Adrenal gland (tissue), 12 donors: ENCODE data around the gene BCAS4. TPM values are rescaled to one million over a fixed set of nuclear protein-coding genes. Genes with fewer than 3 reads are reported as not detected.

Experiments used
- DNase-seq, 7 donors: peaks; one replicate each; pipeline ENCODE4 v3.0.0-alpha.2; 2019 to 2020
- H3K27ac ChIP-seq, 5 donors: fragments of 200-600 bp; sonication (generic) in 4 of 5; 1 replicate in 3 of 5; 2 replicates in 2 of 5; pipeline versions ENCODE4 v1.5.1 to v1.8.0; 2016 to 2020; ENCODE audit warnings: mild to moderate bottlenecking in 1 of 5
- H3K27me3 ChIP-seq: fragments of 200-600 bp; 2 replicates; pipeline ENCODE4 v1.8.0; 2021
- H3K36me3 ChIP-seq, 2 donors: fragments of 200-600 bp; replicated peaks in 1 of 2; 1 replicate in 1 of 2; 2 replicates in 1 of 2; pipeline versions ENCODE4 v1.5.1 to v1.8.0; 2018 to 2022
- H3K4me1 ChIP-seq, 2 donors: fragments of 200-600 bp; replicated peaks in 1 of 2; 1 replicate in 1 of 2; 2 replicates in 1 of 2; pipeline versions ENCODE4 v1.5.1 to v1.8.0; 2018 to 2021
- H3K4me3 ChIP-seq, 4 donors: fragments of 200-600 bp; sonication (generic) in 3 of 4; one replicate each; pipeline ENCODE4 v1.5.1; 2016 to 2018
- H3K9me3 ChIP-seq, 3 donors: fragments of 200-600 bp; sonication (generic) in 1 of 3; replicated peaks in 1 of 3; 1 replicate in 2 of 3; 2 replicates in 1 of 3; pipeline versions ENCODE4 v1.5.1 to v1.8.0; 2016 to 2021
- POLR2A ChIP-seq, 2 donors: fragments of 450-650 bp; IDR thresholded peaks; one replicate each; pipeline ENCODE4 v1.6.1; 2017; ENCODE audit warnings: antibody characterized with exemption in 2 of 2, mild to moderate bottlenecking in 2 of 2, moderate library complexity in 1 of 2
- WGBS, 4 donors: extraction: QIAGEN DNeasy Blood & Tissue Kit in 2 of 4; methylation state at CpG; one replicate each; pipeline versions ENCODE4 v1.1.5 to v1.1.7; 2013 to 2017; 5-methylcytosine and 5-hydroxymethylcytosine counted together
- intact Hi-C, 2 donors: fragments of 100-400 bp; cut with DNase I; formaldehyde crosslinking; loops; one replicate each; pipeline versions ENCODE4 v1.14.1 to v1.15.0; 2022 to 2023
- polyA plus RNA-seq, 3 donors: library from polyadenylated mRNA; stranded (reverse); fragments of 200-250 nt in 2 of 3; fragments of 350-450 nt in 1 of 3; fragmentation: Illumina TruSeq in 1 of 3; extraction: RNeasy Lipid Tissue Mini Kit (QIAGEN cat#74804) in 1 of 3; gene quantifications; one replicate each; pipeline ENCODE4 v1.2.3, GENCODE V29; 2013 to 2014
- total RNA-seq, 9 donors: library from RNA; depleted of rRNA in 4 of 9; stranded (reverse); fragments of >200 nt in 4 of 9; fragments of 120-200 nt in 1 of 9; fragmentation: NEBNext Ultra II Directional in 1 of 9; extraction: Animal tissue kit (Norgen Biotek cat#: 25700) in 1 of 9; gene quantifications; one replicate each; pipeline versions ENCODE4 v1.1.0 to v1.2.4, GENCODE V29; 2013 to 2023
- TF ChIP-seq, protein P1 (sequence below), 6 experiments: fragments of 450-650 bp in 4 of 6; fragments of 200-600 bp in 2 of 6; sonication (generic) in 1 of 6; IDR thresholded peaks; 1 replicate in 5 of 6; 2 replicates in 1 of 6; pipeline versions ENCODE4 v1.5.1 to v1.8.0; 2016 to 2021; ENCODE audit warnings: antibody characterized with exemption in 6 of 6, mild to moderate bottlenecking in 2 of 6, moderate library complexity in 1 of 6
- donor health status: healthy with polysubstance abuse.
- donor health status: Bipolar disorder and iron deficiency.
- donor health status: DM: yes; HTN: yes; CAD: no.
- donor health status: DM: no; HTN: no; CAD: no.
- donor health status: DM: no; HTN: no; CAD: no.
- donor health status: DM: yes; HTN: yes; CAD: no.

BCAS4 gene
- total and polyA plus RNA-seq, 12 donors: 0.66 to 5.1 (median 1.5) TPM

DNA sequence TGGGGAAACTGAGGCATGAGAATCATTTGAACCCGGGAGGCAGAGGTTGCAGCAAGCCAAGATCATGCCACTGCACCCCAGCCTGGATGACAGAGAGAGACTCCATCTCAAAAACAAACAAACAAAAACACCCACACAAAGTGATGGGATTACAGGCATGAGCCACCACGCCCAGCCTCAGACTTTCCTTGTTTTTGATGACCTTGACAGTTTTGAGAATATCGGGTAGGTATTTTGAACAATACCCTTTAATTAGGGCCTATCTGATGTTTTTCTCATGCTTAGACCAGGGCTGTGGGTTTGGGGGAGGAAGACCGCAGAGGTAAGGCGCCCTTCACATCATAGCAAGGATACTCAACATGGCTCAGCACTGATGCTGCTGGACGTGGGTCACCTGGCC lies 72.9 kb downstream of the BCAS4 start:
- intact Hi-C loops: no loop called here
- WGBS, 4 donors: 89 to 93% (median 90%) methylated on average over 6 of the region's 6 CpGs
- TF ChIP-seq, protein P1, sequence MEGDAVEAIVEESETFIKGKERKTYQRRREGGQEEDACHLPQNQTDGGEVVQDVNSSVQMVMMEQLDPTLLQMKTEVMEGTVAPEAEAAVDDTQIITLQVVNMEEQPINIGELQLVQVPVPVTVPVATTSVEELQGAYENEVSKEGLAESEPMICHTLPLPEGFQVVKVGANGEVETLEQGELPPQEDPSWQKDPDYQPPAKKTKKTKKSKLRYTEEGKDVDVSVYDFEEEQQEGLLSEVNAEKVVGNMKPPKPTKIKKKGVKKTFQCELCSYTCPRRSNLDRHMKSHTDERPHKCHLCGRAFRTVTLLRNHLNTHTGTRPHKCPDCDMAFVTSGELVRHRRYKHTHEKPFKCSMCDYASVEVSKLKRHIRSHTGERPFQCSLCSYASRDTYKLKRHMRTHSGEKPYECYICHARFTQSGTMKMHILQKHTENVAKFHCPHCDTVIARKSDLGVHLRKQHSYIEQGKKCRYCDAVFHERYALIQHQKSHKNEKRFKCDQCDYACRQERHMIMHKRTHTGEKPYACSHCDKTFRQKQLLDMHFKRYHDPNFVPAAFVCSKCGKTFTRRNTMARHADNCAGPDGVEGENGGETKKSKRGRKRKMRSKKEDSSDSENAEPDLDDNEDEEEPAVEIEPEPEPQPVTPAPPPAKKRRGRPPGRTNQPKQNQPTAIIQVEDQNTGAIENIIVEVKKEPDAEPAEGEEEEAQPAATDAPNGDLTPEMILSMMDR (IDR thresholded peaks at IDR 0.05): no peak
- TF ChIP-seq POLR2A (IDR thresholded peaks at IDR 0.05): no peak
- no peak overlapping the region for H3K27ac ChIP-seq
- no peak overlapping the region for H3K4me3 ChIP-seq
- H3K27me3 ChIP-seq: no peaks in the 10 kb centered on the region
- H3K9me3 ChIP-seq: no peaks in the 10 kb centered on the region
- H3K4me1 ChIP-seq: no peaks in the 10 kb centered on the region
- no peak for DNase-seq
- H3K36me3 ChIP-seq: no peaks in the 10 kb centered on the region

DNA sequence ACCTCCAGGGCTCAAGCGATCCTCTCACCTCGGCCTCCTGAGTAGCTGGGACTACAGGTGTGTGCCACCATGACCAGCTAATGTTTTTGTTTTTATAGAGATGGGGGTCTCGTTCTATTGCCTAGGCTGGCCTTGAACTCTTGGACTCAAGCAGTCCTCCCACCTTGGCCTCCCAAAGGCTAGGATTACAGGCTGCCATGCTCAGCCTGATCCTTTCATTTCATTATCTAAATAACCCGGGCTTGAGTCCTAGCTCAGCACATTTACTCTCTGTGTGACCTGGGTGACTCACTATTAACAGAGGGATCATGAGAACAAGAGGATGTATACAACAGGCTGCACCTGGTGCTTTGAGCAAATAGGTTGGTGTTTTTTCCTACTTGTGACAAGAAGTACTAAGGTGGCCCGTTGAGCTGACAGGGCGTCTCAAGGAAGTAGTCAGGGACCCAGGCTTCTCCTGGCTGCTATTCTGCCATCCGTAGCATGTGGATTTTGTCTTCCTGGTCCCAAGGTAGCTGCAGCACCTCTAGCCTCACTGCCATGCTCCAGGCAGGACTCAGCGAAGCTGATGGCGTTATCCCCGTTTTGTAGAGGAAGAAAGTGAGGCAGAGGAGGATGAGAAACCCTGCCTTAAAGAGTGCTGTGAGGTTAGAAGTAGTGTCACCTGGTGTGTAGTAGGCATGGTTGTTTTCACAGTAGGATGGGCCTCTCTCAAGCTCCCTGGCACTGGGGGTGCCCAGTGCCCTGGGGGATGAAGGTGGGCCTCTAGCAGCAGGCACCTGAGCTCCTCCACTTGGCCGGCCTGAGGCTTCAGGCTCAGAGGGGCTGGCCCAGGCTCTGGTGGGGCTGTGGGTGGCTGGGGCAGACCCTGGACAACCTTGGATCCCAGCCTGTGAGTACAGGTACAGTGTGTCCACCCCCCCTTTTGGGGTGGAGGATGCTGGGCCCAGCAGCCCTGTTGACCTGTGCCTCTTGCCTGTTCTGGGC lies 73.9 kb downstream of the BCAS4 start:
- Histone ChIP-seq H3K9me3 (no peaks in the 10 kb centered on the region), H3K27me3 (no peaks in the 10 kb centered on the region), H3K4me3 (no peak overlapping the region), H3K27ac (no peak overlapping the region), H3K36me3 (no peaks in the 10 kb centered on the region), H3K4me1 (no peaks in the 10 kb centered on the region)
- DNase-seq: no peak
- TF ChIP-seq, protein P1 (IDR thresholded peaks at IDR 0.05): no peak
- TF ChIP-seq POLR2A (IDR thresholded peaks at IDR 0.05): no peak
- WGBS, 4 donors: 90 to 98% (median 93%) methylated on average over 10 to 11 of the region's 11 CpGs
- intact Hi-C loops: no loop called here

DNA sequence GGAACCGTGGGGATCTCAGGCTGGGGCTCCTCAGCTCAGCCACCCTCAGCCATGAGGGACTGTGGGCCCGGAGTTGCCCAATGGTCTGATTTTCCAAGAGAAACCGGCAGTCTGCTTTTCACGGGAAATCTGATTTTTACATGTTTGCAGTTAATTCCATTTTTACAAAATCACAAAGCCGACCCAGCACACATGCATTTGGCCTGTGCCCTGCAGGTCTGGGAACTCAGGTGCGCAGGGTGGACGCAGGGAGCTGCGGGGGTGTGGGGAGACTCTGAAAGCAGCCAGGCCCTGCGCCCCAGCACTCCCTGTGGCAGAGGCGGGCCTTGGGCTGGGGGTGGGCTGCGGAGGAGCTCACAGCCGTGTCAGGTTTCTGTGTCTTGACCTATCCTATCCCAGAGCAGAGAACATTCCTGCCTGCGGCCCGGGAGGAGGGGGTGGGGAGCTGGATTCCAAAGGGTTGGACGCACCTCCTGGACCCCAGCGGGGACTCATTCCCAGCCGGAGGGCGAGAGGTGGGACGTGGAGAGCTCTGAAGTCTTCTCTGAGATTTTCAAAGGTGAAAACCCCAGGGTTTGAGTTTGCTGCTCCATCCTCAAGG lies 75.8 kb downstream of the BCAS4 start:
- no peaks in the 10 kb centered on the region for H3K4me1 ChIP-seq
- H3K27ac ChIP-seq: no peak overlapping the region
- no peaks in the 10 kb centered on the region for H3K27me3 ChIP-seq
- no peaks in the 10 kb centered on the region for H3K9me3 ChIP-seq
- no peaks in the 10 kb centered on the region for H3K36me3 ChIP-seq
- intact Hi-C loops: no loop called here
- no peak for DNase-seq
- 66 to 82% (median 74%) methylated on average over 16 to 19 of the region's 19 CpGs for WGBS, 4 donors
- no peak overlapping the region for H3K4me3 ChIP-seq
- TF ChIP-seq, protein P1 (IDR thresholded peaks at IDR 0.05): no peak
- no peak for TF ChIP-seq POLR2A (IDR thresholded peaks at IDR 0.05)

DNA sequence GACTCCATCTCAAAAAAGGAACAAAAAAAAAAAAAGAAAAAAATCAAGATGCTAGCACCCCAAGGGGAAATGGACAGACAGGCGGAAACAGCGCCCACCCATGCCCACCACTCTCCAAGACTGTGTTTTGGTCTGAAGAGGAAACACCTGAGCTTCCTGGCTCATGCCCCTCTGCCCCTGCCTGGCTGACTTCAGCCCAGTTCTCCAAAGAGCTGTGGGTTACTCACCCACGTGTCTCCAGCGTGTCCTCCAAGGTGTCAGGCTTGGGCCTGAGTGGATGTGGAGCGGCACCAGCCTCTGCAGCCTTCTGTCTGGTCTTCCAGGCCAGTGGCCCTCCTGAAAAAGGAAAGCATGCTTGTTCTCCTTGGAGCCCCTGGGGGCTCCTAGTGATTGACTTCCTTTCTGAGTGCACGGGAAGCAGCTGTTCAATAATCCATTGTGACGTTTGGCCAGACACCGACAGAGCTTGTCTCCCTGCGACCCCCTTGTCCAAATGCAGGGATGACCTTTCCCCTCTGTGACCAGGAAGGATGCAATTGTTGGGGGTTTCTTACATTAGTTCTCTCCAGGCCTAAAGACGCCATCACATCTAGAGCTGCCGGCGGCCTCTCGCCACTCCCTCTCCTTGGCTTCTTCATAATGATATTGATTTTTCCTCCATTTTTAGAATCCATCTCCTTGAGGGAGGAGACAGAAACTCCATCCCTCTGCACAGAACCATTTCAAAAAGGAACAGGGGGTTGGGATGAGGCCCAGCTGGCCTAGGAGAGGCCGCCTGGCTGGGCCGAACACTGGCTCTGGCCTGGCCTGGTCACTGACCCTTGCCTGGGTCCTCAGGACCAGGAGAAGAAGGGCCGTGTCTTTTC lies 77.9 kb downstream of the BCAS4 start:
- H3K9me3 ChIP-seq: no peaks in the 10 kb centered on the region
- H3K27ac ChIP-seq: no peak overlapping the region
- intact Hi-C loops: no loop called here
- no peaks in the 10 kb centered on the region for H3K27me3 ChIP-seq
- no peaks in the 10 kb centered on the region for H3K4me1 ChIP-seq
- H3K4me3 ChIP-seq: no peak overlapping the region
- DNase-seq: no peak
- WGBS, 4 donors: 79 to 85% (median 81%) methylated on average over 16 of the region's 16 CpGs
- TF ChIP-seq, protein P1 (IDR thresholded peaks at IDR 0.05): no peak
- no peak for TF ChIP-seq POLR2A (IDR thresholded peaks at IDR 0.05)
- H3K36me3 ChIP-seq: no peaks in the 10 kb centered on the region
